K562 (cell line): ENCODE measurements around the gene ARMC9. TPM values are rescaled to one million over a fixed set of nuclear protein-coding genes. Genes with fewer than 3 reads are reported as not detected.

Experiments
- ATAC-seq: fragments of 200-7000 bp; cut with Tn5 transposase; 3 replicates; pipeline ENCODE4 v1.9.1; 2020; ENCODE audit warnings: moderate library complexity
- BruUV-seq: library from RNA; stranded (reverse); fragments of 400-500 nt; replicated peaks from 2 replicates; lab custom pipeline; 2021; lab: Mats Ljungman, UMichigan
- CTCF ChIA-PET: fragments of 300-600 bp; formaldehyde crosslinking; extraction: SDS; loops from one replicate; lab custom pipeline; 2021; ENCODE audit warnings: low intra/inter-chr PET ratio; lab: Yijun Ruan, JAX
- POLR2A ChIA-PET: fragments of 300-600, 350-650 bp; sonication (Branson Sonifier 250); formaldehyde crosslinking; extraction: SDS; loops from one replicate; lab custom pipeline; 2021; ENCODE audit warnings: antibody characterized with exemption, inconsistent platforms; lab: Yijun Ruan, JAX
- DNase-seq, 4 experiments: peaks; one replicate each; pipeline versions ENCODE4 v3.0.0 to v3.0.0-alpha.2; 2011 to 2018; ENCODE audit warnings: low spot score in 3 of 4, mixed read lengths in 3 of 4; ENCODE audit errors: extremely low read depth in 1 of 4
- FAIRE-seq: peaks from 2 replicates; lab custom pipeline; 2011; peaks lifted over from hg19 to GRCh38; lab: Jason Lieb, UNC
- H2AFZ ChIP-seq: 2 replicates; pipeline ENCODE4 v1.6.0; 2011; ENCODE audit warnings: low read depth, low read length, control low read depth, inconsistent platforms
- H3K27ac ChIP-seq: fragments of 200-600 bp; 3 replicates; pipeline ENCODE4 v1.8.0; 2011; ENCODE audit warnings: low read depth, mild to moderate bottlenecking, control low read depth, inconsistent platforms, low read length, moderate library complexity, mixed read lengths; ENCODE audit errors: extremely low read depth
- H3K27me3 ChIP-seq, 2 experiments: fragments of 300-600 bp in 1 of 2; 2 replicates in 1 of 2; 3 replicates in 1 of 2; pipeline versions ENCODE4 v1.6.0 to v1.8.0; 2011; ENCODE audit warnings: inconsistent platforms in 2 of 2, low read length in 2 of 2, mild to moderate bottlenecking in 1 of 2, mixed read lengths in 1 of 2, moderate library complexity in 1 of 2; ENCODE audit not compliant: control insufficient read depth in 2 of 2, insufficient read depth in 2 of 2
- H3K36me3 ChIP-seq: fragments of 300-600 bp; 3 replicates; pipeline ENCODE4 v1.8.0; 2011; ENCODE audit warnings: mild to moderate bottlenecking, low read length, inconsistent platforms; ENCODE audit not compliant: control insufficient read depth, insufficient read depth
- H3K4me1 ChIP-seq, 2 experiments: fragments of 200-600 bp in 1 of 2; replicated peaks in 1 of 2; 2 replicates in 1 of 2; 3 replicates in 1 of 2; pipeline versions ENCODE4 v1.5.1 to v1.8.0; 2011; ENCODE audit warnings: inconsistent platforms in 2 of 2, low read length in 2 of 2, mild to moderate bottlenecking in 1 of 2, mixed read lengths in 1 of 2, moderate library complexity in 1 of 2; ENCODE audit not compliant: control insufficient read depth in 2 of 2, insufficient read depth in 2 of 2
- H3K4me2 ChIP-seq: 2 replicates; pipeline ENCODE4 v1.6.1; 2011; ENCODE audit warnings: low read length, control low read depth, inconsistent platforms, mixed read lengths; ENCODE audit not compliant: insufficient read depth
- H3K4me3 ChIP-seq: fragments of 200-600 bp; sonication (generic), shearing (Covaris generic); 2 replicates; pipeline ENCODE4 v1.5.1; 2016; ENCODE audit warnings: control low read depth, inconsistent platforms
- H3K79me2 ChIP-seq: fragments of 200-600 bp; 3 replicates; pipeline ENCODE4 v1.8.0; 2011; ENCODE audit warnings: low read length, inconsistent platforms; ENCODE audit not compliant: control insufficient read depth, insufficient read depth
- H3K9ac ChIP-seq, 2 experiments: 2 replicates each; pipeline versions ENCODE4 v1.6.0 to v1.6.1; 2011; ENCODE audit warnings: low read depth in 2 of 2, low read length in 2 of 2, control low read depth in 1 of 2, inconsistent platforms in 1 of 2, mild to moderate bottlenecking in 1 of 2, mixed read lengths in 1 of 2; ENCODE audit not compliant: insufficient read depth in 1 of 2
- H3K9me1 ChIP-seq: one replicate; pipeline ENCODE4 v1.6.0; 2011; ENCODE audit warnings: inconsistent platforms, mild to moderate bottlenecking, low read length, moderate library complexity; ENCODE audit not compliant: control insufficient read depth, insufficient read depth
- H3K9me3 ChIP-seq: replicated peaks from 2 replicates; pipeline ENCODE4 v1.5.1; 2011; ENCODE audit warnings: low read depth, low read length, inconsistent platforms; ENCODE audit not compliant: control insufficient read depth, insufficient read depth
- H4K20me1 ChIP-seq: replicated peaks from 2 replicates; pipeline ENCODE4 v1.6.1; 2011; ENCODE audit warnings: low read length, inconsistent platforms, mixed read lengths; ENCODE audit not compliant: control insufficient read depth, insufficient read depth
- BACH1 ChIP-seq: fragments of 200-800 bp; sonication (Bioruptor generic); IDR thresholded peaks from 2 replicates; pipeline ENCODE4 v1.6.1; 2016; ENCODE audit warnings: missing genetic modification characterization, missing compliant biosample characterization
- BHLHE40 ChIP-seq: IDR thresholded peaks from 2 replicates; pipeline ENCODE4 v1.6.1; 2011; ENCODE audit warnings: low read length, improper control_type of control experiment
- COPS2 ChIP-seq: fragments of 450-650 bp; conservative IDR thresholded peaks from 2 replicates; pipeline ENCODE4 v1.6.1; 2016; ENCODE audit warnings: mild to moderate bottlenecking, moderate library complexity
- DNMT1 ChIP-seq: fragments of 450-650 bp; IDR thresholded peaks from 2 replicates; pipeline ENCODE4 v1.6.1; 2016; ENCODE audit warnings: antibody characterized with exemption, mild to moderate bottlenecking
- GABPB1 ChIP-seq: sonication (generic); formaldehyde crosslinking; IDR thresholded peaks from 2 replicates; pipeline ENCODE4 v1.8.0; 2022; ENCODE audit warnings: mild to moderate bottlenecking, missing genetic modification reagents
- HNRNPK ChIP-seq: fragments of 200-400 bp; formaldehyde crosslinking; IDR thresholded peaks from one replicate; pipeline ENCODE4 v1.6.1; 2018; ENCODE audit warnings: mild to moderate bottlenecking, low read depth, low read length; ENCODE audit not compliant: poor library complexity, severe bottlenecking
- KLF13 ChIP-seq: fragments of 450-650 bp; IDR thresholded peaks from 2 replicates; pipeline ENCODE4 v1.6.1; 2016; ENCODE audit warnings: missing genetic modification characterization, low read depth, mild to moderate bottlenecking, missing compliant biosample characterization, moderate library complexity, borderline replicate concordance
- RBM17 ChIP-seq: fragments of 200-400 bp; formaldehyde crosslinking; IDR thresholded peaks from 2 replicates; pipeline ENCODE4 v1.6.1; 2017; ENCODE audit warnings: low read depth, mild to moderate bottlenecking, low read length, borderline replicate concordance
- RCOR1 ChIP-seq, 2 experiments: IDR thresholded peaks; 2 replicates each; pipeline ENCODE4 v1.6.1; 2012; ENCODE audit warnings: low read depth in 2 of 2, low read length in 2 of 2, borderline replicate concordance in 1 of 2, improper control_type of control experiment in 1 of 2
- ZFP1 ChIP-seq: fragments of 450-650 bp; formaldehyde crosslinking; IDR thresholded peaks from 2 replicates; pipeline ENCODE4 v1.4.0; 2020; ENCODE audit warnings: mild to moderate bottlenecking, mixed read lengths
- ZNF311 ChIP-seq: fragments of 250-450 bp; sonication (Bioruptor Pico); IDR thresholded peaks from 2 replicates; pipeline ENCODE4 v1.4.0; 2020; ENCODE audit warnings: mild to moderate bottlenecking, moderate library complexity
- ZNF764 ChIP-seq: fragments of 250-450 bp; sonication (Bioruptor Pico); IDR thresholded peaks from 2 replicates; pipeline ENCODE4 v1.4.0; 2020; ENCODE audit warnings: low read depth, mild to moderate bottlenecking, moderate library complexity
- WGBS: fragments of 100-300 bp; shearing (Covaris generic); methylation state at CpG from one replicate; pipeline ENCODE4 v1.1.6; 2016; ENCODE audit warnings: low coverage, mixed read lengths; ENCODE audit not compliant: insufficient coverage; ENCODE audit errors: missing lambda C conversion rate; 5-methylcytosine and 5-hydroxymethylcytosine counted together
- in situ Hi-C: fragments of 300-500 bp; cut with MboI; formaldehyde crosslinking; loops from 4 replicates; pipeline ENCODE4 v1.15.0; 2018; ENCODE audit warnings: inconsistent platforms, mixed read lengths
- intact Hi-C: fragments of 100-400 bp; cut with micrococcal nuclease; formaldehyde crosslinking; loops from 2 replicates; pipeline ENCODE4 v1.14.2; 2022
- polyA plus RNA-seq, 8 experiments: library from polyadenylated mRNA; depleted of rRNA in 4 of 8; stranded (reverse) in 5 of 8; unstranded in 3 of 8; fragments of >200 nt; fragmentation: Nextera tagmentation in 2 of 8; fragmentation: Illumina TruSeq in 1 of 8; extraction: Ambion mirVana in 2 of 8; extraction: Trizol in 1 of 8; gene quantifications; 2 replicates each; pipeline versions ENCODE4 v1.2.1 to v1.2.3, GENCODE V29; 2011 to 2014; ENCODE audit warnings: inconsistent platforms in 1 of 8, missing spikeins in 1 of 8
- total RNA-seq, 7 experiments: library from RNA; depleted of rRNA in 6 of 7; stranded (reverse); fragments of >200 nt in 6 of 7; fragmentation: Illumina TruSeq in 2 of 7; extraction: Trizol in 2 of 7; gene quantifications; 2 replicates each; pipeline versions ENCODE4 v1.2.1 to v1.2.3, GENCODE V29; 2011 to 2021; ENCODE audit warnings: low replicate concordance in 1 of 7
- TF ChIP-seq, protein P1 (sequence below): fragments of 450-650 bp; IDR thresholded peaks from 2 replicates; pipeline ENCODE4 v1.6.1; 2016; ENCODE audit warnings: missing biosample characterization, missing genetic modification characterization
- TF ChIP-seq, protein P2 (sequence below): fragments of 450-650 bp; IDR thresholded peaks from 2 replicates; pipeline ENCODE4 v1.6.1; 2016
- TF ChIP-seq, protein P3 (sequence below): fragments of 450-650 bp; IDR thresholded peaks from 2 replicates; pipeline ENCODE4 v1.6.1; 2018; ENCODE audit not compliant: partially characterized antibody
- TF ChIP-seq, protein P4 (sequence below): sonication (generic); formaldehyde crosslinking; IDR thresholded peaks from 2 replicates; pipeline ENCODE4 v1.8.0; 2022; ENCODE audit warnings: mild to moderate bottlenecking, missing genetic modification reagents, borderline replicate concordance

Gene ARMC9
- total and polyA plus RNA-seq, 9 of the 15 experiments (the other 6 are each of a cell fraction or from before 2014, with no cell fraction given) = 0.36 to 2.3 (median 1.1) TPM

DNA sequence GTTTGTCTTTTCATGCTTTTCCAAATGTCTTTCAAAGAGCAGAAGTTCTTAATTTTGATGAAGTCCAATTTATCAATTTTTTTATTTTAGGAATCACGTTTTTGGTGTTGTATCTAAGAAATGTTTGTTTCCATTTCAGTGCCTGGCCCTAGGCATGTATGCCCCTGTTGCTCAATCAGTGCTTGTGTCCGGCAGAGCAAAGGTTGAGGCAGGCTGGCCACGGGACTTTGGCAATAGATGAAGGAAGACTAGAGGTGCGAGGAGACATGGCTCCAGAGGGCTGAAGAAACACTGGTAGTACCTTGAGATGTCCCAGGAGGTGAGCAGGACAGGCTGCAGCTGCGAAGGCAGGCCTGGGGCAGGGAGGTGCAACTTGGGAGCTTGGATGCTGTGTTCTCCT is 187.0 kb downstream of the ARMC9 start:
- Histone ChIP-seq H3K27ac (no peak overlapping the region), H3K79me2 (no peaks in the 10 kb centered on the region), H3K9me1 (no peaks in the 10 kb centered on the region), H3K36me3 (no peaks in the 10 kb centered on the region), H3K9ac (no peak overlapping the region), H3K27me3 (peaks cover 0 to 38% of the 10 kb centered on the region in 2 experiments; a peak in 2 of 5 replicates), H2AFZ (no peak overlapping the region), H3K9me3 (0 out of 2 replicates have a peak, but pooled peaks cover 1% of the 10 kb centered on the region), H3K4me2 (no peak overlapping the region), H3K4me3 (no peak overlapping the region), H4K20me1 (no peaks in the 10 kb centered on the region), H3K4me1 (peaks cover 0 to 3% of the 10 kb centered on the region in 2 experiments; a peak in 1 of 5 replicates)
- CTCF ChIA-PET = no interaction called here
- WGBS = 8% methylated on average over 5 of the region's 5 CpGs
- in situ Hi-C loops (no loop called here), intact Hi-C loops (no loop called here)
- FAIRE-seq = no peak
- no peak for ATAC-seq
- no peak for DNase-seq
- POLR2A ChIA-PET = no interaction called here
- BruUV-seq = no TSS peak
- no peak for TF ChIP-seq COPS2
- TF ChIP-seq BHLHE40 = no peak
- no peak for TF ChIP-seq ZFP1
- TF ChIP-seq DNMT1 = no peak
- TF ChIP-seq, protein P1, sequence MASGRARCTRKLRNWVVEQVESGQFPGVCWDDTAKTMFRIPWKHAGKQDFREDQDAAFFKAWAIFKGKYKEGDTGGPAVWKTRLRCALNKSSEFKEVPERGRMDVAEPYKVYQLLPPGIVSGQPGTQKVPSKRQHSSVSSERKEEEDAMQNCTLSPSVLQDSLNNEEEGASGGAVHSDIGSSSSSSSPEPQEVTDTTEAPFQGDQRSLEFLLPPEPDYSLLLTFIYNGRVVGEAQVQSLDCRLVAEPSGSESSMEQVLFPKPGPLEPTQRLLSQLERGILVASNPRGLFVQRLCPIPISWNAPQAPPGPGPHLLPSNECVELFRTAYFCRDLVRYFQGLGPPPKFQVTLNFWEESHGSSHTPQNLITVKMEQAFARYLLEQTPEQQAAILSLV (tag) = no peak
- no peak for TF ChIP-seq HNRNPK
- no peak for TF ChIP-seq ZNF764
- TF ChIP-seq ZNF311 = no peak
- TF ChIP-seq, protein P2, sequence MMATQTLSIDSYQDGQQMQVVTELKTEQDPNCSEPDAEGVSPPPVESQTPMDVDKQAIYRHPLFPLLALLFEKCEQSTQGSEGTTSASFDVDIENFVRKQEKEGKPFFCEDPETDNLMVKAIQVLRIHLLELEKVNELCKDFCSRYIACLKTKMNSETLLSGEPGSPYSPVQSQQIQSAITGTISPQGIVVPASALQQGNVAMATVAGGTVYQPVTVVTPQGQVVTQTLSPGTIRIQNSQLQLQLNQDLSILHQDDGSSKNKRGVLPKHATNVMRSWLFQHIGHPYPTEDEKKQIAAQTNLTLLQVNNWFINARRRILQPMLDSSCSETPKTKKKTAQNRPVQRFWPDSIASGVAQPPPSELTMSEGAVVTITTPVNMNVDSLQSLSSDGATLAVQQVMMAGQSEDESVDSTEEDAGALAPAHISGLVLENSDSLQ = no peak
- TF ChIP-seq, protein P3, sequence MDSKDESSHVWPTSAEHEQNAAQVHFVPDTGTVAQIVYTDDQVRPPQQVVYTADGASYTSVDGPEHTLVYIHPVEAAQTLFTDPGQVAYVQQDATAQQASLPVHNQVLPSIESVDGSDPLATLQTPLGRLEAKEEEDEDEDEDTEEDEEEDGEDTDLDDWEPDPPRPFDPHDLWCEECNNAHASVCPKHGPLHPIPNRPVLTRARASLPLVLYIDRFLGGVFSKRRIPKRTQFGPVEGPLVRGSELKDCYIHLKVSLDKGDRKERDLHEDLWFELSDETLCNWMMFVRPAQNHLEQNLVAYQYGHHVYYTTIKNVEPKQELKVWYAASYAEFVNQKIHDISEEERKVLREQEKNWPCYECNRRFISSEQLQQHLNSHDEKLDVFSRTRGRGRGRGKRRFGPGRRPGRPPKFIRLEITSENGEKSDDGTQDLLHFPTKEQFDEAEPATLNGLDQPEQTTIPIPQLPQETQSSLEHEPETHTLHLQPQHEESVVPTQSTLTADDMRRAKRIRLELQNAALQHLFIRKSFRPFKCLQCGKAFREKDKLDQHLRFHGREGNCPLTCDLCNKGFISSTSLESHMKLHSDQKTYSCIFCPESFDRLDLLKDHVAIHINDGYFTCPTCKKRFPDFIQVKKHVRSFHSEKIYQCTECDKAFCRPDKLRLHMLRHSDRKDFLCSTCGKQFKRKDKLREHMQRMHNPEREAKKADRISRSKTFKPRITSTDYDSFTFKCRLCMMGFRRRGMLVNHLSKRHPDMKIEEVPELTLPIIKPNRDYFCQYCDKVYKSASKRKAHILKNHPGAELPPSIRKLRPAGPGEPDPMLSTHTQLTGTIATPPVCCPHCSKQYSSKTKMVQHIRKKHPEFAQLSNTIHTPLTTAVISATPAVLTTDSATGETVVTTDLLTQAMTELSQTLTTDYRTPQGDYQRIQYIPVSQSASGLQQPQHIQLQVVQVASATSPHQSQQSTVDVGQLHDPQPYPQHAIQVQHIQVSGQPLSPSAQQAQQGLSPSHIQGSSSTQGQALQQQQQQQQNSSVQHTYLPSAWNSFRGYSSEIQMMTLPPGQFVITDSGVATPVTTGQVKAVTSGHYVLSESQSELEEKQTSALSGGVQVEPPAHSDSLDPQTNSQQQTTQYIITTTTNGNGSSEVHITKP = no peak
- TF ChIP-seq GABPB1 (CRISPR knock-in tag) = no peak
- TF ChIP-seq KLF13 = no peak
- TF ChIP-seq RCOR1 (IDR thresholded peaks at IDR 0.05; ENCODE audit: borderline replicate concordance in 1 of 2, low read depth in 2 of 2, low read length in 2 of 2) = no peak
- TF ChIP-seq, protein P4, sequence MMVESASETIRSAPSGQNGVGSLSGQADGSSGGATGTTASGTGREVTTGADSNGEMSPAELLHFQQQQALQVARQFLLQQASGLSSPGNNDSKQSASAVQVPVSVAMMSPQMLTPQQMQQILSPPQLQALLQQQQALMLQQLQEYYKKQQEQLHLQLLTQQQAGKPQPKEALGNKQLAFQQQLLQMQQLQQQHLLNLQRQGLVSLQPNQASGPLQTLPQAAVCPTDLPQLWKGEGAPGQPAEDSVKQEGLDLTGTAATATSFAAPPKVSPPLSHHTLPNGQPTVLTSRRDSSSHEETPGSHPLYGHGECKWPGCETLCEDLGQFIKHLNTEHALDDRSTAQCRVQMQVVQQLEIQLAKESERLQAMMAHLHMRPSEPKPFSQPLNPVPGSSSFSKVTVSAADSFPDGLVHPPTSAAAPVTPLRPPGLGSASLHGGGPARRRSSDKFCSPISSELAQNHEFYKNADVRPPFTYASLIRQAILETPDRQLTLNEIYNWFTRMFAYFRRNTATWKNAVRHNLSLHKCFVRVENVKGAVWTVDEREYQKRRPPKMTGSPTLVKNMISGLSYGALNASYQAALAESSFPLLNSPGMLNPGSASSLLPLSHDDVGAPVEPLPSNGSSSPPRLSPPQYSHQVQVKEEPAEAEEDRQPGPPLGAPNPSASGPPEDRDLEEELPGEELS (CRISPR knock-in tag) = no peak
- no peak for TF ChIP-seq BACH1 (tag)
- TF ChIP-seq RBM17 = no peak
